Heart left ventricle (tissue), 16 donors: ENCODE data around the gene FAHD1. TPM values are rescaled to one million over a fixed set of nuclear protein-coding genes. Genes with fewer than 3 reads are reported as not detected.
A peak's percentile ranks its signal among the peaks of the same experiment; 100 is the strongest.

Experiments used
- ATAC-seq, 4 donors: fragments of 200-7000 bp; cut with Tn5 transposase; one replicate each; pipeline ENCODE4 v1.9.1; 2020 to 2022; ENCODE audit warnings: moderate library complexity in 4 of 4, mild to moderate bottlenecking in 3 of 4, moderate number of reproducible peaks in 1 of 4
- DNase-seq, 5 donors: peaks; one replicate each; pipeline ENCODE4 v3.0.0-alpha.2; 2020
- H3K27ac ChIP-seq, 12 donors: fragments of 200-600 bp; sonication (generic) in 4 of 12; one replicate each; pipeline versions ENCODE4 v1.5.0 to v1.8.0; 2016 to 2022; ENCODE audit warnings: mild to moderate bottlenecking in 2 of 12
- H3K27me3 ChIP-seq, 9 donors: fragments of 200-600 bp; sonication (generic) in 2 of 9; one replicate each; pipeline versions ENCODE4 v1.5.1 to v1.8.0; 2016 to 2022; ENCODE audit warnings: mild to moderate bottlenecking in 3 of 9
- H3K36me3 ChIP-seq, 9 donors: fragments of 200-600 bp; sonication (generic) in 2 of 9; one replicate each; pipeline versions ENCODE4 v1.5.0 to v1.8.0; 2018 to 2022; ENCODE audit warnings: mild to moderate bottlenecking in 2 of 9
- H3K4me1 ChIP-seq, 12 donors: fragments of 200-600 bp; sonication (generic) in 4 of 12; one replicate each; pipeline versions ENCODE4 v1.5.0 to v1.8.0; 2016 to 2022; ENCODE audit warnings: mild to moderate bottlenecking in 3 of 12
- H3K4me3 ChIP-seq, 12 donors: fragments of 200-600 bp; sonication (generic) in 4 of 12; one replicate each; pipeline versions ENCODE4 v1.5.0 to v1.8.0; 2017 to 2022; ENCODE audit warnings: mild to moderate bottlenecking in 9 of 12, moderate library complexity in 4 of 12
- H3K9me3 ChIP-seq, 12 donors: fragments of 200-600 bp; sonication (generic) in 4 of 12; one replicate each; pipeline versions ENCODE4 v1.5.0 to v1.8.0; 2016 to 2022; ENCODE audit warnings: mild to moderate bottlenecking in 1 of 12
- POLR2A ChIP-seq, 2 donors: fragments of 450-650 bp; IDR thresholded peaks; one replicate each; pipeline ENCODE4 v1.6.1; 2017; ENCODE audit warnings: antibody characterized with exemption in 2 of 2, mild to moderate bottlenecking in 2 of 2, moderate library complexity in 2 of 2
- WGBS, 4 donors: extraction: QIAGEN DNeasy Blood & Tissue Kit in 2 of 4; methylation state at CpG; one replicate each; pipeline versions ENCODE4 v1.1.5 to v1.1.7; 2013 to 2018; 5-methylcytosine and 5-hydroxymethylcytosine counted together
- intact Hi-C, 10 donors: fragments of 100-400 bp; cut with DNase I; formaldehyde crosslinking; loops; one replicate each; pipeline versions ENCODE4 v1.11.1 to v1.14.2; 2022
- polyA plus RNA-seq, 2 donors: library from polyadenylated mRNA; stranded (reverse); fragments of 200-250 nt; gene quantifications; one replicate each; pipeline ENCODE4 v1.2.3, GENCODE V29; 2013
- total RNA-seq, 9 donors: library from RNA; depleted of rRNA in 2 of 9; stranded (reverse); fragments of >200 nt in 2 of 9; fragmentation: NEBNext Ultra II Directional in 3 of 9; extraction: Animal tissue kit (Norgen Biotek cat#: 25700) in 3 of 9; gene quantifications; one replicate each; pipeline versions ENCODE4 v1.1.0 to v1.2.4, GENCODE V29; 2016 to 2023
- TF ChIP-seq, protein P1 (sequence below), 12 donors: fragments of 200-600 bp; sonication (generic) in 4 of 12; IDR thresholded peaks; one replicate each; pipeline versions ENCODE4 v1.5.0 to v1.8.0; 2018 to 2022; ENCODE audit warnings: antibody characterized with exemption in 12 of 12, mild to moderate bottlenecking in 5 of 12
- donor health status: ischemic (EF 13 %, LVEDD 7.1; RV severe dilation, severe dysfunction).
- donor health status: healthy with polysubstance abuse.
- donor health status: DM: no; HTN: yes; CAD: no.
- donor health status: DM: no; HTN: no; CAD: no.
- donor health status: ischemic (EF 25% LVEDD 6.9; RV normal size, moderate dysfunction).
- donor health status: ischemic (EF 25% LVEDD 5.7; RV mildly dilated, moderate dysfunction).
- donor health status: healthy.
- donor health status: DM: yes; HTN: yes; CAD: no.
- donor health status: ischemic (EF 35%, LVEDD 5.7; RV mildly dilated, moderate dysfunction).
- donor health status: nonischemic (EF 11% LVEDD 7.7; RV severe dilation, severe dysfunction).
- donor health status: DM: yes; HTN: yes; CAD: no.
- donor health status: PGD.
- donor health status: ischemic (EF 29% LVEDD 5.4; RV normal size, mild dysfunction).
- donor health status: nonischemic (EF 23%, LVEDD 6.1; RV moderate dilation, normal function).

The FAHD1 gene
- total and polyA plus RNA-seq, 11 donors: 19.2 to 83.8 (median 32.9) TPM

DNA sequence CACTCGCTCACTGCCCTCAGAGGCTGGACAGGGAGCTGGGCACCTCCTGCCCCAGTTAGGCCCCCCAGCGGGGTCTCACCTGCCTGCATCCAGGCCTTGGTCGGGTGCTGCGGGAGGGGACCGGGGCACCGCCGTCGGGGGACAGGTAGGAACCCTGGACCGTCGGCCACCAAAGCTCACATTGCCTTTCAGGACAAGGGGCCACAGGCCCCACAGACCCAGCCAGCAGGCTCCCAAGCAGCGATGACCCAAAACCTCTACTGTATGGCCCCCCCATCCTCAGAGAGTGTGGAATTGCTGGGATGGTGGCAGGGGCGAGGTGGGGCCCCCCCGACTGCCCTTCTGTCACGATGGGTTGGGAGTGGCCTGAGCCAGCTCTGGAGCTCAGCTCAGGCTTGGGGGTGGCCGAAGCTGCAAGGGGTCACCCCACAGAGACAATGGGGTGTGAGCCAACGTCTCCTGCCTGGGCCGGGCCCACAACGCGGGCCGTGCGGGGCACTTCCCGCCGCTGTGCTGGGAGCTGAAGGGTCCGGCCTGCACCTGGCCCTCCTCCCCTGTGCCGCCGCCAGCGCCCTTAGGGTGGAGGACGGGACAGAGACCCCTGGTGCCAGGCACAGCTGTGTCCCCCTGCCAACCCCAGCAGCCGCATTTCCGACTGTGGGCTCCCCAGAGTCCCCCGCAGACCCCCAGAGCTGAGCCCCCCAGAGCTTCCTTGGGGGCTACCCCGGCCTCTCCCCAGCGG, 34.0 kb upstream of the FAHD1 start:
- Histone ChIP-seq H3K4me1 (no peaks in the 10 kb centered on the region), H3K9me3 (peaks cover 0 to 6% (median 0%) of the 10 kb centered on the region in 12 donors), H3K27ac (no peak overlapping the region), H3K36me3 (peaks cover 0 to 37% (median 16%) of the 10 kb centered on the region in 9 donors), H3K27me3 (no peaks in the 10 kb centered on the region), H3K4me3 (no peak overlapping the region)
- TF ChIP-seq, protein P1, sequence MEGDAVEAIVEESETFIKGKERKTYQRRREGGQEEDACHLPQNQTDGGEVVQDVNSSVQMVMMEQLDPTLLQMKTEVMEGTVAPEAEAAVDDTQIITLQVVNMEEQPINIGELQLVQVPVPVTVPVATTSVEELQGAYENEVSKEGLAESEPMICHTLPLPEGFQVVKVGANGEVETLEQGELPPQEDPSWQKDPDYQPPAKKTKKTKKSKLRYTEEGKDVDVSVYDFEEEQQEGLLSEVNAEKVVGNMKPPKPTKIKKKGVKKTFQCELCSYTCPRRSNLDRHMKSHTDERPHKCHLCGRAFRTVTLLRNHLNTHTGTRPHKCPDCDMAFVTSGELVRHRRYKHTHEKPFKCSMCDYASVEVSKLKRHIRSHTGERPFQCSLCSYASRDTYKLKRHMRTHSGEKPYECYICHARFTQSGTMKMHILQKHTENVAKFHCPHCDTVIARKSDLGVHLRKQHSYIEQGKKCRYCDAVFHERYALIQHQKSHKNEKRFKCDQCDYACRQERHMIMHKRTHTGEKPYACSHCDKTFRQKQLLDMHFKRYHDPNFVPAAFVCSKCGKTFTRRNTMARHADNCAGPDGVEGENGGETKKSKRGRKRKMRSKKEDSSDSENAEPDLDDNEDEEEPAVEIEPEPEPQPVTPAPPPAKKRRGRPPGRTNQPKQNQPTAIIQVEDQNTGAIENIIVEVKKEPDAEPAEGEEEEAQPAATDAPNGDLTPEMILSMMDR (IDR thresholded peaks at IDR 0.05): no peak
- intact Hi-C loops: no loop called here
- WGBS, 4 donors: 87 to 94% (median 93%) methylated on average over 16 to 33 of the region's 33 CpGs
- DNase-seq: peak in 2 of 5 donors; percentile 6 to 25
- no peak for ATAC-seq

DNA sequence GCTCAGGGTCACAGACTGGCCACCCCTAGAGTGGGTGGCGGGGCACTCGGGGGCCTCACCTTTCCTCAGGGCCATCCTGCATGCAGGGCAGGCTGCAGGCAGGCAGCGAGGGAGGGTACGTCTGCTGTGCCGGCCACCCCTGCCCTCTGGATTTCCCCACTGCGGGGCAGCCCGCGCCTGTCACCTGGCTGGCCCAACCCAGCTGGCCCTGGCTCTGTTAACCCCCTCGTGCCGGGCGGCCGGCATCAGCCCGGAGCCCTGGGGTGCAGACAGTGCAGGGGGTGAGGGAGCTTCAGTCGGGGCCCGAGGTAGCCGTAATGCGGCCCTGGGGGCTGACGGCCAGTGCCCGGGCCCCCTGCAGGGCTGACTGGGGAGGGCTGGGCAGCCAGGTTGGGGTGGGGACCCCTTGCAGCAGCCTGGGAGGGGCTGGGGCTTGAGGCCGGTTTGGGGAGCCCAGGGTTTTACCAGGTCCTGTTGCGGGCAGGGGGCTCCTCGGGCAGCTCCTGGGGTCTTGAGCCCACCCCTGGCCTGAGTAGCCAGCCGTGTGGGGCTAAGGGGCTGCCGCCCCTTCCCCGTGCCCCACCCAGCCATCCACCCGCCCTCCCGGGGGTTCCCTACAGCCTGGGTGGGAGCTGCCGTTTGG, 33.3 kb upstream of the FAHD1 start, which contains the start of gene IGFALS:
IGFALS (minus strand) TSS at position 128 of the 643 bp plus-strand sequence; CDS start at position 75, 53 bp downstream.
- DNase-seq (no peak), ATAC-seq (peak in 1 of 4 donors; percentile 16)
- 43 to 67% (median 60%) methylated on average over 9 to 28 of the region's 28 CpGs for WGBS, 4 donors
- Histone ChIP-seq H3K4me1 (no peaks in the 10 kb centered on the region), H3K27me3 (no peaks in the 10 kb centered on the region), H3K9me3 (peaks cover 0 to 7% (median 0%) of the 10 kb centered on the region in 12 donors), H3K36me3 (peaks cover 0 to 30% (median 9%) of the 10 kb centered on the region in 9 donors), H3K4me3 (no peak within 1 kb of the TSS), H3K27ac (no peak within 1 kb of the TSS)
- TF ChIP-seq POLR2A (IDR thresholded peaks at IDR 0.05): no peak
- TF ChIP-seq, protein P1 (IDR thresholded peaks at IDR 0.05): no peak
- intact Hi-C loops: no loop called here

DNA sequence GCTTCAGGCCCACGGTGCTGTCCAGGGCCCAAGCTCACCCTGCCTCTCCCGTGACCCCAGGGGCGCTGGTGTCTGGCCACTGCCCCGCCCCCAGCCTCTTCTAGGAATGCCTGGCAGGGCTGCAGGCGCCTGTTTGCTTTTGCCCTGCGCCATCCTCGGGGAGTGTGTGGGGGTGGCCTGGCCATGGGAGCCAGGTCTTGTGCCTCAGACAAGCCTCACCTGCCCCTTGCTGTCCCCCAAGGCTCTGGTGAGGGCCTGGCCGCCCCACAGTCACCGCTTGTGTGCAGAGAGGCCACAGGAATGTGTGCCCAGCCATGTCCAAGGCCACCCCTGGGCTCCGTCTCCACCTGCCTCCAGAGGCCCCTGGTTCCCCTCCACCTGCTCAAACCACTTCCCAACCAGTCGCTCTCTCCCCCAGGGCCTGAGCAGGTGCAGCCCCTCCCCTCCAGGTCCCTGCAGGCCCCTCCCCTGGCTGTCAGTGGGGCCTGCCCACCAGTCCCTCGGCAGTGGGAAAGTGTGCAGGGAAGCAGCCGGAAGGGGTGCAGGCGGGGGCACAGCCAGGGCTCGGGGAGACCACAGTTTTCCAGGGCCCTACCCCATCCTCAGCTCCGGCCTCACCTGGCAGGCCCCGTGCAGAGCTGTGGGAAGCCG, 32.7 kb upstream of the FAHD1 start:
- DNase-seq: peak in 4 of 5 donors; percentile 7 to 26 (median 22)
- Histone ChIP-seq H3K27me3 (no peaks in the 10 kb centered on the region), H3K4me3 (no peak overlapping the region), H3K27ac (no peak overlapping the region), H3K9me3 (peaks cover 0 to 7% (median 0%) of the 10 kb centered on the region in 12 donors), H3K36me3 (peaks cover 0 to 23% (median 3%) of the 10 kb centered on the region in 9 donors), H3K4me1 (no peaks in the 10 kb centered on the region)
- intact Hi-C loops: no loop called here
- ATAC-seq: peak in 1 of 4 donors; percentile 21
- no peak for TF ChIP-seq POLR2A (IDR thresholded peaks at IDR 0.05)
- TF ChIP-seq, protein P1 (IDR thresholded peaks at IDR 0.05): no peak
- 56 to 87% (median 65%) methylated on average over 6 to 18 of the region's 18 CpGs for WGBS, 4 donors
